Activated gamma-delta T cell treated with anti-CD3 and anti-CD28 coated beads, Interleukin-2, amount 50 U/mL, for 16 hours (primary cell): ENCODE data around the gene TCAP.
"Not testable (repeated sequence)": the region's sequence is repeated elsewhere in the genome, so short reads cannot be mapped to it uniquely, and the experiment has no call there.

ENCODE experiments used
- DNase-seq: peaks from one replicate; pipeline ENCODE4 v3.0.0-alpha.2; 2020; ENCODE audit warnings: low read depth

TCAP gene

DNA sequence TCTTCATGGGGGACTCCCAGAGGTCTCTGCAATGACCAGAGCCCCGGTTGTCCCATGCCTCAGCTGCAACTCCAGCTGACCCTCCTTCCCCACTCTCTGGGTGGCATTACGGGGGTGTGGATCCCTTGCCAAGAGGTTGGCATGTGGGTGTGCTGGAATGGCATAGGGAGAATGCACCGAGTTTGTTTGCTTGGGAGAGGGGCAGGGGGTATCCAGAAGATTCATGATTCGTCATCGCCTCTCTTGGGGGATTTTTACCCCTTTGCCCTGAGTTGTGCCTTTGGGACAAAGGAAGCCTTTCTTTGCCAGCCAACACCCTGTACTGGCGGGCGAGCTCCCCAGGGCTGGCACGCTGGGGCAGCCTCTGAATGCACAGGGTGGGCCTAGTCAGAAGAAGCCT, 41.2 kb downstream of the TCAP start:
- no peak for DNase-seq

- DNase-seq, result no peak
Measured at GRCh38 chr17:39706921-39707337, 41.8 kb downstream of the TCAP start.

DNA sequence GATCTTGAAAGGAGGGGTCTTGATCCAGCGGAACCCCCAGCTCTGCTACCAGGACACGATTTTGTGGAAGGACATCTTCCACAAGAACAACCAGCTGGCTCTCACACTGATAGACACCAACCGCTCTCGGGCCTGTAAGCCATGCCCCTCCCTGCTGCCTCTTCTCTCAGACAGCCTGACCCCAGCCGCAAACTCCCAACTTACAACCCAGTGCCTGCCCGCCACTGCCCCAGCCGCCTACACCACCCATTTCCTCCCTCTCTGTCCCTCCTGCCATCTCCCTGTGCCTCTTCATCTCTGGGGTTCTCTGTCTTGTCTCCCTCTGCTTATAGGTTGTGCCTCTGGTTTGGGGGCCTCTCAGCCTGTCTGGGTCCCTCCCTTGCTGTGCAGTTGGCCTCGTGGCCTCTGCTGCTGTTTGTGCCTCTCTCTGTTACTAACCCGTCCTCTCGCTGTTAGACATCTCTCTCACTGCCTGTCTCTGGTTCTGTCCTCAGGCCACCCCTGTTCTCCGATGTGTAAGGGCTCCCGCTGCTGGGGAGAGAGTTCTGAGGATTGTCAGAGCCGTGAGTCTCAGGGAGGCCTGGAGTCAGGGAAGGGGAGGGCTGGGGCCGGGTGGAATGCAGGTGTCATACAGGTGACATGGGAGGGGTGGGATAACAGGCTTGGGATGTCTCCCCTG, 44.3 kb downstream of the TCAP start:
- no peak for DNase-seq

GRCh38 chr17:39709998-39710964, 45.1 kb downstream of the TCAP start:
- DNase-seq, result no peak

DNA sequence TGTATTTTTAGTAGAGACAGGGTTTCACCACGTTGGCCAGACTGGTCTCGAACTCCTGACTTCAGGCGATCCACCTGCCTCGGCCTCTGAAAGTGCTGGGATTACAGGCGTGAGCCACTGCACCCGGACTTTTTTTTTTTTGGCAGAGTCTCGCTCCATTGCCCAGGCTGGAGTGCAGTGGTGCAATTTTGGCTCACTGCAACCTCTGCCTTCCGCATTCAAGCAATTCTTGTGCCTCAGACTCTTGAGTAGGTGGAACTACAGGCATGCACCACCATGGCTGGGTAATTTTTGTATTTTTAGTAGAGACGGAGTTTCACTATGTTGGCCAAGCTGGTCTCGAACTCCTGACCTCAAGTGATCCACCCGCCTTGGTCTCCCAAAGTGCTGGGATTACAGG, 45.9 kb downstream of the TCAP start:
- not testable (repeated sequence) for DNase-seq

GRCh38 chr17:39711851-39712250, 46.7 kb downstream of the TCAP start:
- no peak for DNase-seq

DNA sequence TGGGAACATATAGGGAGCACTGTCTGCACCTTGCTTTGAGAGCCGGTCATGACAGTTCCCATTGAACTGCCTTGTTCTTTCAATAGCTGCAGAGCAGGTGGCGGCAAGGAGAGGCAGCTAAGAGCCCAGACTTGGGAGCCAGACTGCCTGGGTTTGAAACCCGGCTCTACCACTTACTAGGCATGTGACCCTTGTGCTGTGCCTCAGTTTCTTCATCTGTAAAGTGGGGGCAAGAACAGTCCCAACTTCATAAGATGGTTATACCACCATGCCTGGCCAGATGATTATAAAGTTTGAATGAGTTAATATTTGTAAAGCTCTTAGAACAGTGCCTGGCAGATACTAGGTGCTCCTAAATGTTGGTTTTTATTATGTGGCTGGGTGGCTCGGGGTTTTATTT, 49.1 kb downstream of the TCAP start:
- DNase-seq, result no peak

GRCh38 chr17:39715375-39716072, 50.4 kb downstream of the TCAP start:
- DNase-seq, result no peak
